OCI-M1 (cell line): ENCODE data around the gene TUBB1.
"Not testable (repeated sequence)": the region's sequence is repeated elsewhere in the genome, so short reads cannot be mapped to it uniquely, and the experiment has no call there.

ENCODE experiments used
- DNase-seq: peaks from one replicate; lab custom pipeline; 2025; lab: John Stamatoyannopoulos, UW

TUBB1 gene

DNA sequence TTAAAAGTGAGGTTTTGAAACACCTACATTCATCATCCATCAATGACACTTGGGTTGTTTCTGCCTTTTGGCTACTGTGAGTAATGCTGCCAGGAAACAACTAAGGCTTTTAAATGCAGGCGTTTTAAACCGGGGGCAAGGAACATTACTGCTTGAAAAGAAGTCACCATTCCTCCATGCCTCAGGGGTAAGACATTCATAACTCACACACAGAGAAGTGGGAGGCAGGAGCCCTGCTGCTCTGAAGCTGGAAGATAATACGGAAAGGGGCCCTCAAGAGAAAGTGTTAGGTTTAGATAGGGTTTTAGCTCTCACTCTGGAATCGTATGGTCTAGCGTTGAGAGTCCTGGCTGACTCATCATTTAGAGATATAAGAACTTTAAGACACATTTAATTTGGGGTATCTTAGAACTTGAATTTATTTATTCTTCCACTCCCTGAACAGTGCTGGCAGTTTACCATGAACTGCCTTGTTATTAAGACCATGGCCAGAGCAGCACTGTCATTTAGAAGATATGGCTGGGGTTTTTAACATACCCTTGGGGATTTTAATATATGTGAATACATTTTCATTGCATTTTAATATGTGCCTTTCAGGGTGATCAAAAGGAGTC lies 1.8 kb downstream of the TUBB1 start:
- peak; percentile 95 for DNase-seq

DNA sequence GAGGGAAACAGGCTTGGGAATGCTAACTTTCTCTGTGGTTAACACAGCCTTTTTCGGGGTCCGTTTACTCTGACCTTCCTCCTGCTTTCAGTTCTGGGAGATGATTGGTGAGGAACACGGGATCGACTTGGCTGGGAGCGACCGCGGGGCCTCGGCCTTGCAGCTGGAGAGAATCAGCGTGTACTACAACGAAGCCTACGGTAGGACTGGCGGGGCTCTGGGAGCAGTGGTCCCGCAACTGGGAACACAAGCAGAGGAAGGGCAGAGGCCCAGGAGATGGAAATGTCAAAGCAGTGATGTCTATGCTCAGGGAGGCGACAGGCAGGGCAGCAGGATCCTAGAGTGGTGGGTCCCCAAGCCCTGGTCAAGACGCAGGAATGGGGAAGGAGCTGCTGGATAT lies 3.5 kb downstream of the TUBB1 start:
- DNase-seq: no peak

DNA sequence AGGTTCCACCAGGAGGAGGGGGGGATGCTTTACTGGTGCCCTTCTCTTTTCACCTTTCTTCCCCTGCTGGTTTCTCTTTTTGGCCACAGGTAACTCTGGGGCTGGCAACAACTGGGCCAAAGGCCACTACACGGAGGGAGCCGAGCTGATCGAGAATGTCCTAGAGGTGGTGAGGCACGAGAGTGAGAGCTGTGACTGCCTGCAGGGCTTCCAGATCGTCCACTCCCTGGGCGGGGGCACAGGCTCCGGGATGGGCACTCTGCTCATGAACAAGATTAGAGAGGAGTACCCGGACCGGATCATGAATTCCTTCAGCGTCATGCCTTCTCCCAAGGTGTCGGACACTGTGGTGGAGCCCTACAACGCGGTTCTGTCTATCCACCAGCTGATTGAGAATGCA lies 4.4 kb downstream of the TUBB1 start:
- DNase-seq: no peak

DNA sequence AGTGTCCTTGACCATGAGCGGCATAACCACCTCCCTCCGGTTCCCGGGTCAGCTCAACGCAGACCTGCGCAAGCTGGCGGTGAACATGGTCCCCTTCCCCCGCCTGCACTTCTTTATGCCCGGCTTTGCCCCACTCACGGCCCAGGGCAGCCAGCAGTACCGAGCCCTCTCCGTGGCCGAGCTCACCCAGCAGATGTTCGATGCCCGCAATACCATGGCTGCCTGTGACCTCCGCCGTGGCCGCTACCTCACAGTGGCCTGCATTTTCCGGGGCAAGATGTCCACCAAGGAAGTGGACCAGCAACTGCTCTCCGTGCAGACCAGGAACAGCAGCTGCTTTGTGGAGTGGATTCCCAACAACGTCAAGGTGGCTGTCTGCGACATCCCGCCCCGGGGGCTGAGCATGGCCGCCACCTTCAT lies 4.9 kb downstream of the TUBB1 start:
- DNase-seq: no peak

DNA sequence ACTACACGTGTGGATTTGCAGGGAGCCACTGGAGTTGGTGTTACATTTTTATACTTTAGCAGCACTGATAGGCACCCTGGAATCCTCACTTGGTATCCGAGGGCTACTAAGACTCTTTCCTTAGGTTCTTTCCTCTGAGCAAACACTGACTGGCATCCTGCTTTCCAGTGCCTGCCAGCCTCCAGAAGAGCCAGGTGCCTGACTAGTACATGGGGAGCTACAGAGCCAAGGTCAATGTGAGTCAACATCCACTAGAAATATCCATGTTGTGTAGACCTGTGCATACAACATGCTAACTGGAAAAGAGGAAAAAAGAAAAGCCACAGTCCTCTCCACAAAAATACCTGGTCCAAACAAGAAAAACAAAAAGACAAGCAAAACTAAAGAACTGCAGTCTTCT lies 5.9 kb downstream of the TUBB1 start:
- DNase-seq: no peak

DNA sequence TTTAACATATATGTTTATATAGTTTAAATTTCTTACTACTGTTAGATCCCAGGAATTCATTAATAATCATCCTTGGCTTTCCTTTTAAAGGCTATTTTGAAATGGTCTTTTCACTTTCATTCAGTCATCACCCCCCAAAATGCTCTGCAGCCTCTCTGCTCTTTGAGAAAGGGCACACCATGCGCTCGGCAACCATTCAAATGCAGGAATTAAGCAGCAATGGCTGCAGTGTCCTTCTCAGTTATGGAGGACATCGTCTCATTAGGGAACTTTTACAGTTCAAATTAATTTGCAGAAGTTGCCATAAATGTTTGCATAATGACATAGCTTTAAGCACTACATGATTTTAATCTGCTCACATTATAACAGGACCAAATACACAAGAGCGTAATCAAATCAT lies 6.3 kb downstream of the TUBB1 start:
- no peak for DNase-seq

DNA sequence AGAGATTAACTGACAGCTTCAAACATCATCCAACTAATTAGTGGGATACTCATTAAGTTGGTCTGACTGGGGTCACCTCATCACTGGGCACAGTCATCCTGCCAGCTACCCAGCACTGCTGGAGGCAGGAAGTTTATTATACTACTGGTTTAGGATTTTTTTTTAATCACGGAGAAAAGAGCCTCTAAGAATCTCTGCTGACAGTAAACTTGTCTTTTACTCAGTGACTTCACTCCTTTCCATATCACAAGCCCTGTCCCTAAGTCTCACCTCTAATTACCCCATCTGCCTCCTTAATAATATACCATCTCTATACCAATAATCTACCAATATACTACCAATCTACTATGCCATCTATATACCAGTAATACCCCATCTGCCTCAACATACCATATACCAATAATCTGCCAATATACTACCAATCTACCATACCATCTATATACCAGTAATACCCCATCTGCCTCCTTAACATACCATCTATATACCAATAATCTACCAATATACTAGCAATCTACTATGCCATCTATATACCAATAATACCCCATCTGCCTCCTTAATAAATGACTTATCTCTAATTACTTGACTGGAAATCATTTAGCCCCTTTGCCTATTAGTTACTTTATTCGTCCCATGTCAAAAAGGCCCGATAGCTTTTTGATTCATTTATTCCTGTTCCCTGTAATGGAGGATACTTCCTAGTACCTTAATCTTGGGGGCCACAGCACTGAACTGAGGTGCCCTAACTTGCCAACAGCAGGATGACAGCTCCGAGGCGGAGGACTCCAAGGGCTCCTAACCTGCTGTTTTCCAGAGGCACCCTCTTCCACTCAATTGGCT lies 7.9 kb downstream of the TUBB1 start:
- DNase-seq: no peak

DNA sequence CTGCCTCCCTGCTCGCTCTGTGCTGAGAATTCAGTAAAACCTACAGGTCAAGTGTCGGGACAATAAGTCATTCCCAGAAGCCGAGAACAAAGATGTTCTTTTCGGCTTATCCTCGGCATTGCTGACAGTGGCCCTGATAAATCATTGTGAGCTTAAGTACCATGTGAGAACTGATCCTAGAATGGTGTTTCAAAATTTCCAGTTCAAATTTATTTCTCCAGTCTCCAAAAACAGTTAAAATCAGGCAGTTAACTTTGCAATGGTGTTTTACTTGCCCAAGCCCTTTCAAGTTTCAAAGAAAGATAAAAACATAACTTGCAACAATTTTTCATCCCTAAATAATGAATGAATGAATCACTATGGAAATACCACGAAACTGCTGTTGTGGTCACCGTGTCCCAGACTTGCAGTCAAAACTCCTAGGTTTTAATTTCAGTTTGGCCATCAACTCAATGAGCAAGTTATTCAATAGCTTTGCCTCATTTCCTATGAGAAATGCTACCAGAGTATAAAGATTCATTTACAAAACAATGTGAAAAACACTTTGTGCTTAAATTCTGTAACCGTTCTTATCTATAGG lies 8.6 kb downstream of the TUBB1 start:
- no peak for DNase-seq

DNA sequence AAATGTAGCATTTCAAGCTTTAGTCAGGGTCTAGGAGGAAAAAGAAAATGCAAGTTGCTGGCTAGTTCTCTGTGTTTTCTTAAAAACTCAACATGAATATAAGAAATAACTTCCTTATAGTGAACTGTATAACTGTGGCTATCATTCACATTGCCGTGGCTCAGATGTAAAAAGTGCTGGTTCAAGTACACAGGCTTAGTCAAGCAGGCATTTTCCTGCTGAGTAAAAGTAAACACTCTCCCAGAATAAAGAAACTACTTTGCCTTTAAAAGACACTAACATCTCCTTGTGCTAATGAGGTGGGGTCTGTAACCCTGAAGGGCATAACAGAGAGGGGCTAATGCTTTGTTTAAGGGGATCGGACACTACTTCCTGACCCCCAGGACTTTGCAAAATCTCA lies 9.6 kb downstream of the TUBB1 start:
- DNase-seq: no peak

DNA sequence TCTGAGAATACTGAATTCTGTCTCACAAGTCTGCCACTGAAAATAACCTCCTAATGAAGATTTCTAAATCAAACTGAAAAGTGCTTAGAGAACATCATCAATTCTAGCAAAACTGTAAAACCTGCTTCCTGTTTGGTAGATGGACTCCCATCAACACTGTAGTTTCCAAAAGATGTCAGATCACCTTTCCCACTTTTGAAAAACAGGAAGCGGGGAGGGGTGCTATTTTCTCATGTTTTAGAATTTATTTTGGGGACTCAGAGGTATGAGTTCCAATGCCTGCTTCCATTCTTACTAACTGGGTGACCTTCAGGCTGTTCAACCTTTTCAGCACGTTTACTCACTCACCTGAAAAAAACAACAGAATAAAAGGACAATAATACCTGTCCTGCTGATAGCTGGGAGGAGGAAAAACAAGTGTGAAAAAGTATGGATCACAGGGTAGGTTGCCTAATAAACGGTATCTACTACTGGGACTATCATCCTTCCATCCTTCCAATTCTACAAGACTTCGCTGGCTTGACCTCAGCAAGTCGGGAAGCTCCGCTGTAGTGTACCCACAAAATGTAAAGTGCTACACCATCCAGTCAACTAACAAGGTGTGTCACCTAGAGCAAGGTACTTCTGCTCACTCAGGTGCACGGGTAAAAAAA lies 11.8 kb downstream of the TUBB1 start:
- peak; percentile 29 for DNase-seq

DNA sequence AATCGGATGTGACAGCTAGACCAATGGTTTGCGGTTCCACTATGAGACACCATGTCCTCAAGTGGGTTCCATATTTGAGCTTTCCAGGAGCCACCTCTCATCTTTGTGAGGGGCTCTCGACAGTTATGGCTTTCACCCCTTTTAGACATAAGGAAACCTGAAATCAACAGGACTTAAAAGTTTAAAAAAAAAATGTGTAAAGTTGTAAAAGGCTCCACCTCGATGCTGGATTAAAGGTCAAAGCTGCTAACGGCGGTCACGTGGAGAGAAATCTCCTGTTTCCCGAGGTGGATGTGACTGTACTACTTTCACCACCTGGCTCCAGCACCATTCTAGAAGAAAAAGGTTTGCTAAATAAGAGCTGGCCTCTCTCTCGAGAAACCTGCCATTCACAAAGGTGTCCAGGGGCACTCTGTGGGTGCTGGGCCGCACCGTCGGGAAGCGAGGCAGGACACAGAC lies 12.4 kb downstream of the TUBB1 start:
- DNase-seq: peak; percentile 30

DNA sequence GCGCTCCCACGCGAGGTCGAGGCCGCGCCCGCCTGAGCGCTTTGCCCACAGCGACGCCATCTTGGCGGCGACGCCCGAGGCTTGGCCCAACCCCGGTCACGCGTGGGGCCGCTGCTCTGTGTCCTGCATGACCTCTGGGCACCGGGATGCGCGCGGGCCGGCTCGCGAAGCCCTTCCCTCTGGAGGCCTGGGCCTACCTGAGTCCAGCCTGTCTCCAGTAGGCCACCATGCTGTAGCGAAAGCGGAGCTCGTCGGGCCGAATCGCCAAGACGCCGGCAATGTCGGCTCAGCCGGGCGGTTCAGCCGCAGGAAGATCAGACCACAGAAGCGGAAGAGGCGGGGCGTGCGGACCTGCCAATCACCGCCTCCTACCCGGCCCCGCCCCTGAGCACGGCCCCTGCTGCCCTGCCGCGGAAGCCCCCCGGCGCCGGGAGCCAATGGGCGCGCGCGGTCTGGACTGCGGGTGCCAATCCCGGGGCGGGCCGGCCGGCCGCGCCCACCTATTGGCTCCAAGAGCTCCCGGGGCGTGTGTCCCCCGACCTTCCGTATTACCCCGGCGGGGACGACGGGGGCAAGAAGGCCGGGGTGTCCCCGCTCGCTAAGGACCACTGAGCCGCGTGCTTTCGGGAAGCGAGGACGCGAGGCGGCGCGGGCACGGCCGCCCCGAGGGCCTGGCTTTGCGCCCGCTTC lies 12.9 kb downstream of the TUBB1 start, which contains the start of gene ATP5F1E:
Gene ATP5F1E, minus strand, starts transcription at position 313 of the 690 bp plus-strand sequence. Its CDS starts 84 bp downstream, at position 229.
- peak; percentile 97 for DNase-seq

DNA sequence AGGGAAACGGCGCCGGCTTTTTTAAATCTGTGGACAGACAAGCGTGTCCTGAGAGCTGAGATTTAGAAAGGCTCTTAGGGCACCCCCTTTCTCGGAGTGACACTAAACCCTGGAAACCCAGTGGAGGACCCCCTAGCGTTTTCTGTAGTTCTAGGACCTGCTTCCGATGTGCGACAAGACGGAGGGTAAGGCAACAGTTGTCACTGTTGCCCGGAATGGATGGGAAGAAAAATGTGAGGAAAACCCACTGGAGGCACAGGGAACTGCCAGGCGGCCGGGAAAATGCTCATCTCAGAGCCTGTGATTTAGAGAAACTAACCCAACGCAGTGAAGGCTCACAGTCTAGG lies 13.5 kb downstream of the TUBB1 start:
- DNase-seq: no peak

DNA sequence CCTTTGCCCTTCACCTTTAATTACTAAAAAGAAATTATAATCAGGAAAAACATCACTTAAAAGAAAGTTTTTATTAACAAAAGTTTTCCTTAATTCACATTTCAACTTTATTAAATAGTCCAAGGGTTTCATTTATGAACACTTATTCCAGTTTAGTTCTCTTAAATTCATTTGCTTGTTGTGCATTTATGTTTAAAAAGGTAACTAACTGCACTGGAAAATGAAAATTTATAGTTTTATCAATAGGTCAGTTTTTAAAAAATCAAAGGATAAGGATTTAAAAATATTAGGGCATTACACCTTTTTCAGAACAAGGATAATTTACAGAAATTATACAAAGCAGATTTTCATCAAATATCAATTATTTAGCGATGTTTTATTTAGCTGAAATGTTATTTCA lies 13.9 kb downstream of the TUBB1 start:
- DNase-seq: no peak

DNA sequence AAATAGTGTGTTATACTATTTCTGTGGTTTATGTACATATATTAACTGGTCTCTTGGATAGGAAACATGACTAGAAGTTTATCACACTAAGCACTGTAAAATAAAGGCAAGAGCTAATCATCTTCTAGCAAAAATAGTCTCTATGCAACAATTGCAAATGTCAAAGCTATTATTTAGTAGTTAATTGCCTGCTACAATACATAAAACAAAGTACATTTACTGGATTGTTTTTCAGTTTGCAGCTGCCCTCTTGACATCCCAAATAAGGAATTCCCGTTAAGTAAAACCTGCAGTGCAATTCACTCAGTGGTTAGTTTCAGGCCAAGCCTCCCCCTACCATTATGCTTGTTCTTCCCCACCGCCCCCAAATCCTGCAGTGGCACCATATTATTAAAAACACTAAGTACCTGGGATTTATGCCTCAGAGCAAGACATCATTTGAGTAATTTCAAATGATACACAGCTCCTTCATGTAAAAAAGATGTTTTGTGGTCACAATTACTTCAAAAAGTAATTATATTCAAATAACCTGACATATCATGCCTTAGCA lies 14.5 kb downstream of the TUBB1 start:
- DNase-seq: no peak

DNA sequence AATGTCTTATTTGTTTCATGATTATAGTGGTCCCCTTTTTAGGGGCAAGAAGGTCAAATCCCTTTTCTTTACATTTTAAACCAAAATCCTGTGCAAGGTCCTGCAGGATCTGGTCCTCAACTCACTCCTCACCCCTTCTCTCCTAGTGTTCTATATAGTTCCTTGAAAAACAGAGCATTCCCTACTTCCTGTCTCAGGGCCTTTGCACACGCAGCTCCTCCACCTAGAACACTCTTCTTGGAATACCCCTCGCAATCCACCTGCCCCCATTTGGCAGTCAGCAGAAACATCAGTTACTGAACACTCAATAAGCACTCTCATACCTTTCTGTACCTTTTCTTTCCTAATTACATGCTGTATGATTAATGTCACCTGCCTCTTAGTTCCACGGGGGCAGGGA lies 16.2 kb downstream of the TUBB1 start:
- no peak for DNase-seq

DNA sequence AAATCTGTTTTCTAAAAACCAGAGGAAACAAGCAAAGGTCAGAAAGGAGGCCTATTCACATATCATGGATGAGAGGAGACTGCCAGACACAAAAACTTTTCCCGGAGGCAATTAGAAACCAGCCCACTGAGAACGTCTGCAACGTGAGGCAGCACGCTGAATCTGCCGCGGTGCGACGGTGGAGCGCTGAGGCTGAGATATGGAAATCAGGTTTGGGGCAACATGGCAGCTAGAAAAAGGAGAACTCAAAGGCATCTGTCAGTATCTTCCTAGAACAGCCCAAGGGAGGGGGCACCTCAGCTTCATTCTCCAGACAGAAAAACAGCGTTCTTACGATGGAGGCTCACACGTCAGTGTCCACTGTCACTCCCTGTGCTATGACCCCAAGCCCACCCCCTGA lies 18.2 kb downstream of the TUBB1 start:
- DNase-seq: no peak

DNA sequence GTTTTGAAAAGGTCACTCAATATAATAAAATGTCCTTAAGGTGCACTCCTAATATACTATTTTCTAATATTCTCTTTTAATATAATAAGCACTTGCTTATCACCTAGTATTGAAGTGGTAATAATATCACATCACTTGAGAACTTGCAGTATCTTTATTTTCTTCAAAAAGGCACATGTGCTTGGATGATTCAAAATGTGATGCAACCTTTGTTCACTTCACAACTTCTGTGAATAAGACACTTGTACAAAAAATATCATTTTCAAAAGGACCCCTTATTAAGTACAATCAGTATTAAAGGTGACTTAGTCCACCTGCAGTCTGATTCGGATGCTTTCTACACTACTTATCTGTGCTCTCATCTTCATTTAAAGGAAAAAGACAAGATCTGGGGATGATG lies 20.0 kb downstream of the TUBB1 start:
- peak; percentile 32 for DNase-seq

DNA sequence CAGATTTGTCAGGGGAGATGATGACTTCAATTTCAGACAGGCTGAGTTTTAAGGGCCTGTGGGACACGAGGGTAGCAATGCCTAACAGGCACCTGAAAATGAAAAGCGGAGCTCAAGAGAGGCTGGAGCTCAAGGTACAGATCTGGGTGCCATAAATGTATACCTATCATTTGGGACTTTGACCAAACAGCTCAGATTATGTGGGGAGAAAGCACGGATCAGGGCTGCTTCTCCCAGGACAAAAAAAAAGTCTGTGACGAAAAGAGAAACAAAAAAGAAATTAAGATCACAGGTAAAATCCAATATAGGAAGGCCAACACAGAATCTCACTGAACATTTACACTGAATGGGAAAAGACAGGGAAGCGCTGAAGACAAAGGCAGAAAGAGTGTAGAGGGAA lies 21.4 kb downstream of the TUBB1 start:
- DNase-seq: no peak

DNA sequence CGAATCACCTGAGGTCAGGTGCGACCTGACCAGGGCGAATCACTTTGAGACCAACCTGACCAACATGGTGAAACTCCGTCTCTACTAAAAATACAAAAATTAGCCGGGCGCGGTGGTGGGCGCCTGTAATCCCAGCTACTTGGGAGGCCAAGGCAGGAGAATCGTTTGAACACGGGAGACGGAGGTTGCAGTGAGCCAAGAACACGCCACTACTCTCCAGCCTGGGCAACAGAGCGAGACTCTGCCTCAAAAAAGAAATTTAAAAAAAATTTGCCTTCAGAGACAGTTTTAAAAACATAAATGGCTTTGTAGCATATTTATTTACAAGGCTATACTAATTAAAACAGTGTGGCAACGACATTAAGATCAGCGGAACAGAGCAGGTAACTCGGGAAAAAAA lies 22.3 kb downstream of the TUBB1 start:
- not testable (repeated sequence) for DNase-seq

DNA sequence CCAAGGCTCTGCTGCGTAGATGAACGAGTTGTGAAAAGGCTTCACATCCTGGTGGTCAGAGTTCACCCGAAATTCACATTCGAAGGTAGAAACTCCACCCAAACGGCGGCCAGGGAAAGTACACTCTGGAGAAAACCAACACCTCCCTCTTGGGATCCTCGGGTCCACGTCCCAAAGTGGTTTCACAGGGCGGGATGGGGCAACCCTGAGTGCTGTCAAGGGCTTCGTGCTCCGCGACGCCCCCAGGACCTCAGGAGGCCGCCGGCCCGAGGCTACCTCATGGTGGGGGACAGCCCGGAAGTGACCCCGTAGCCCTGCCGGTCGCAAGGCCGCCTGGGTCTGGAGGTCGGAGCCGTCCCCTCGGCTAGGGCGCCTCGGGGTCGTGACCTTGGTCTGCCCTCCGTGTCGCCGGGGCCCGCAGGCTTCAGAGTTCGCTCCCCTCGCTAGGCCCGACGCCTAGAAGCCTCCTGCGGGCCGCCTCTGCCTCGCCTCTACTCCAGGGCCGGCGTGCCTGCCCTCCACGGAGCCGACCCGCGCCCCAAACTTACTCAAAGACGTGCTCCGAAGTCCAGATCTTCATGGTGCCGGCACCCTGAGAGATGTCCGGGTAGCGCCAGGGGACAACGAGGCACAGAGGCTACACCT lies 23.0 kb downstream of the TUBB1 start, which contains the start of gene PRELID3B:
Gene PRELID3B, minus strand, starts transcription at position 636 of the 645 bp plus-strand sequence. Its CDS starts 56 bp downstream, at position 580.
- DNase-seq: peak; percentile 72
